DOHH2 (cell line): ENCODE measurements around the gene ZNF324B.

Experiments
- H3F3A ChIP-seq: fragments of 200-600 bp; sonication (generic), shearing (Covaris generic); 2 replicates; pipeline ENCODE4 v1.6.0; 2016; ENCODE audit warnings: antibody characterized with exemption, mild to moderate bottlenecking; ENCODE audit not compliant: control insufficient read depth, insufficient read depth
- H3K27ac ChIP-seq: fragments of 200-600 bp; sonication (generic); 2 replicates; pipeline ENCODE4 v1.5.1; 2014; ENCODE audit warnings: low read depth, mild to moderate bottlenecking, low read length, moderate library complexity
- H3K27me3 ChIP-seq: fragments of 200-600 bp; sonication (generic); 2 replicates; pipeline ENCODE4 v1.6.1; 2014; ENCODE audit warnings: mild to moderate bottlenecking, low read length, mixed read lengths; ENCODE audit not compliant: control insufficient read depth
- H3K36me3 ChIP-seq: fragments of 200-600 bp; sonication (generic); 2 replicates; pipeline ENCODE4 v1.6.1; 2014; ENCODE audit warnings: mild to moderate bottlenecking, low read length, moderate library complexity, mixed read lengths; ENCODE audit not compliant: control insufficient read depth
- H3K4me1 ChIP-seq: fragments of 200-600 bp; sonication (generic); 2 replicates; pipeline ENCODE4 v1.6.1; 2014; ENCODE audit warnings: mild to moderate bottlenecking, low read length, mixed read lengths; ENCODE audit not compliant: control insufficient read depth
- H3K4me2 ChIP-seq: fragments of 200-600 bp; sonication (generic); 2 replicates; pipeline ENCODE4 v1.6.0; 2014; ENCODE audit warnings: mild to moderate bottlenecking, low read length, moderate library complexity
- H3K4me3 ChIP-seq: fragments of 200-600 bp; sonication (generic); 2 replicates; pipeline ENCODE4 v1.5.1; 2014; ENCODE audit warnings: mild to moderate bottlenecking, low read length, mixed read lengths
- H3K79me2 ChIP-seq: fragments of 200-600 bp; sonication (generic); 2 replicates; pipeline ENCODE4 v1.6.1; 2014; ENCODE audit warnings: mild to moderate bottlenecking, low read length, mixed read lengths; ENCODE audit not compliant: control insufficient read depth
- H3K9me2 ChIP-seq: fragments of 200-600 bp; sonication (generic); replicated peaks from 2 replicates; pipeline ENCODE4 v1.6.1; 2014; ENCODE audit warnings: mild to moderate bottlenecking, low read length, mixed read lengths; ENCODE audit not compliant: control insufficient read depth
- H3K9me3 ChIP-seq: fragments of 200-600 bp; sonication (generic); 2 replicates; pipeline ENCODE4 v1.6.1; 2014; ENCODE audit warnings: antibody characterized with exemption, low read length, mixed read lengths; ENCODE audit not compliant: control insufficient read depth, insufficient read depth
- H4K20me1 ChIP-seq: fragments of 200-600 bp; sonication (generic); 2 replicates; pipeline ENCODE4 v1.6.0; 2014; ENCODE audit warnings: low read depth, mild to moderate bottlenecking, antibody characterized with exemption, low read length, moderate library complexity; ENCODE audit not compliant: control insufficient read depth, insufficient read depth
- EZH2phosphoT487 ChIP-seq: fragments of 200-600 bp; sonication (generic); IDR thresholded peaks from 2 replicates; pipeline ENCODE4 v1.6.1; 2017; ENCODE audit warnings: borderline replicate concordance, mild to moderate bottlenecking, antibody characterized with exemption, low read length, moderate library complexity, mixed read lengths
- TF ChIP-seq, protein P1 (sequence below): fragments of 200-600 bp; sonication (generic); IDR thresholded peaks from one replicate; pipeline ENCODE4 v1.5.1; 2014; ENCODE audit warnings: antibody characterized with exemption, mild to moderate bottlenecking, low read depth, low read length; ENCODE audit not compliant: poor library complexity, severe bottlenecking

ZNF324B gene

GRCh38 chr19:58477130-58477529 lies 25.7 kb downstream of the ZNF324B start:
- H3K4me3 ChIP-seq, result peak overlapping the region; percentile 97

DNA sequence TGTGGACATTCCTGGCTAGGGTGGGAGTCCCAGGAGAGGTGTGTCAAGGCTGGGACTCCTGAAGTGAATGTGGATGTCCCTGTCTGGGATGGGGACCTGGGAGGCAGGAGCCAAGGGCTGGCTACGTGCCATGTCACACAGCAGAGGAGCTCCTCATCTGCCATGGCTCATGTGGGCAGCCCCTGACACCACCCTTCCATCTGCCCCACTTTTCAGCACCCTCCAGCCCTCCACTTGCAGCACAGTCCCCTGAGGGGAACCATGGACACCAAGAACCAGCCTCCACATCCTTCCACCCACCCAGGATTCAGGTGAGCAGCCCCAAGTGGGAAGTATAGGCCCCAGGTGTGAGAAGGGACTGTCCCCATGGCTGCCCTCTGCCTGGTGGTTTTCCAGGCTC lies 26.4 kb downstream of the ZNF324B start:
- H3K9me3 ChIP-seq, result no peaks in the 10 kb centered on the region
- no peak overlapping the region for H3K4me2 ChIP-seq
- peaks cover 8% of the 10 kb centered on the region for H3K36me3 ChIP-seq
- no peaks in the 10 kb centered on the region for H3K27me3 ChIP-seq
- peaks cover 22% of the 10 kb centered on the region for H3K4me1 ChIP-seq
- H4K20me1 ChIP-seq, result no peaks in the 10 kb centered on the region; the same call in 1 of the 2 replicates
- H3K4me3 ChIP-seq, result no peak overlapping the region
- H3K9me2 ChIP-seq, result no peaks in the 10 kb centered on the region
- H3K27ac ChIP-seq, result no peak overlapping the region
- peaks cover 12% of the 10 kb centered on the region for H3F3A ChIP-seq
- TF ChIP-seq, protein P1, sequence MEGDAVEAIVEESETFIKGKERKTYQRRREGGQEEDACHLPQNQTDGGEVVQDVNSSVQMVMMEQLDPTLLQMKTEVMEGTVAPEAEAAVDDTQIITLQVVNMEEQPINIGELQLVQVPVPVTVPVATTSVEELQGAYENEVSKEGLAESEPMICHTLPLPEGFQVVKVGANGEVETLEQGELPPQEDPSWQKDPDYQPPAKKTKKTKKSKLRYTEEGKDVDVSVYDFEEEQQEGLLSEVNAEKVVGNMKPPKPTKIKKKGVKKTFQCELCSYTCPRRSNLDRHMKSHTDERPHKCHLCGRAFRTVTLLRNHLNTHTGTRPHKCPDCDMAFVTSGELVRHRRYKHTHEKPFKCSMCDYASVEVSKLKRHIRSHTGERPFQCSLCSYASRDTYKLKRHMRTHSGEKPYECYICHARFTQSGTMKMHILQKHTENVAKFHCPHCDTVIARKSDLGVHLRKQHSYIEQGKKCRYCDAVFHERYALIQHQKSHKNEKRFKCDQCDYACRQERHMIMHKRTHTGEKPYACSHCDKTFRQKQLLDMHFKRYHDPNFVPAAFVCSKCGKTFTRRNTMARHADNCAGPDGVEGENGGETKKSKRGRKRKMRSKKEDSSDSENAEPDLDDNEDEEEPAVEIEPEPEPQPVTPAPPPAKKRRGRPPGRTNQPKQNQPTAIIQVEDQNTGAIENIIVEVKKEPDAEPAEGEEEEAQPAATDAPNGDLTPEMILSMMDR, result no peak
- no peak for TF ChIP-seq EZH2phosphoT487
- H3K79me2 ChIP-seq, result no peaks in the 10 kb centered on the region

More at GRCh38 chr19:58477130-58477529, 25.7 kb downstream of the ZNF324B start:
- Histone ChIP-seq H3K27ac (no peak overlapping the region), H3K79me2 (no peaks in the 10 kb centered on the region), H3K36me3 (peaks cover 15% of the 10 kb centered on the region), H3F3A (peaks cover 12% of the 10 kb centered on the region), H3K9me2 (no peaks in the 10 kb centered on the region), H3K9me3 (no peaks in the 10 kb centered on the region), H4K20me1 (no peaks in the 10 kb centered on the region; the same call in 1 of the 2 replicates), H3K27me3 (no peaks in the 10 kb centered on the region), H3K4me2 (peak overlapping the region; percentile 100), H3K4me1 (peaks cover 22% of the 10 kb centered on the region)
- TF ChIP-seq, protein P1, result no peak
- TF ChIP-seq EZH2phosphoT487, result no peak

DNA sequence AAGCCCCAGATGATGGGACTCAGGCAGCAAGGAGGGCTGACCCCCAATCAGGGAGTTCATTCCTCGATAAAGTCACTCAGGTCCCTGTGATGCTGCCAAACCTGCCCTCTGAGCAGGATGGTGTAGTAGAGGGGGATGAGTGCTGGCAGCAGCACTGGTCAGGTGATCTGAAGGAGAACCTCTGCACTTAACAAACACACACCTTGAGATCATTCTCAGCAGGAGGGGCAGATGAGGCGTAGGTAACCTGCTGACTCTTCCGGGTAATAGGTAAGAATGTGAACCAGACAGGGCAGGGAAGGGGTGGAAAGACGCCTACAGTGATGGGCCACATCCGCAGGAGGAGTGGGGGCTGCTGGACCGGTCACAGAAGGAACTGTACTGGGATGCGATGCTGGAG lies 27.9 kb downstream of the ZNF324B start:
- H3K4me1 ChIP-seq, result peaks cover 22% of the 10 kb centered on the region
- no peaks in the 10 kb centered on the region for H3K9me2 ChIP-seq
- TF ChIP-seq, protein P1, result no peak
- TF ChIP-seq EZH2phosphoT487, result no peak
- no peak overlapping the region for H3K4me3 ChIP-seq
- no peaks in the 10 kb centered on the region for H3K9me3 ChIP-seq
- no peaks in the 10 kb centered on the region; the same call in 1 of the 2 replicates for H4K20me1 ChIP-seq
- no peak overlapping the region for H3K4me2 ChIP-seq
- H3K36me3 ChIP-seq, result no peaks in the 10 kb centered on the region
- no peaks in the 10 kb centered on the region for H3K79me2 ChIP-seq
- no peaks in the 10 kb centered on the region for H3K27me3 ChIP-seq
- H3K27ac ChIP-seq, result no peak overlapping the region
- H3F3A ChIP-seq, result peaks cover 12% of the 10 kb centered on the region
